HCT116 (cell line): Measurements from ENCODE around the gene TLR3. TPM values are rescaled to one million over a fixed set of nuclear protein-coding genes. Genes with fewer than 3 reads are reported as not detected.

Experiments used
- ATAC-seq: fragments of 200-7000 bp; cut with Tn5 transposase; 2 replicates; pipeline ENCODE4 v1.9.1; 2020; ENCODE audit warnings: mild to moderate bottlenecking, moderate library complexity
- BruUV-seq: library from RNA; stranded (reverse); fragments of 400-500 nt; replicated peaks from 2 replicates; lab custom pipeline; 2021; lab: Mats Ljungman, UMichigan
- CTCF ChIA-PET: fragments of 300-600 bp; sonication (Branson Sonifier 250); formaldehyde crosslinking; loops from one replicate; lab custom pipeline; 2021; ENCODE audit warnings: antibody characterized with exemption; lab: Charles Lee
- POLR2A ChIA-PET: fragments of 300-600, 350-600 bp; sonication (Branson Sonifier 250); formaldehyde crosslinking; loops from one replicate; lab custom pipeline; 2021; ENCODE audit warnings: antibody characterized with exemption; lab: Charles Lee
- RAD21 ChIA-PET, 2 experiments: fragments of 300-600 bp; sonication (Branson Sonifier 250); formaldehyde crosslinking; loops; one replicate each; lab custom pipeline; 2023; ENCODE audit warnings: low total read pairs in 2 of 2; ENCODE audit not compliant: uncharacterized antibody in 2 of 2, unreplicated experiment in 2 of 2, low non-redundant PET in 1 of 2; lab: Charles Lee
- DNase-seq: peaks from one replicate; pipeline ENCODE4 v3.0.0-alpha.2; 2010; ENCODE audit warnings: low read depth, low spot score
- H2AFZ ChIP-seq: fragments of 200-600 bp; shearing (Covaris generic), sonication (generic); 2 replicates; pipeline ENCODE4 v1.6.1; 2017; ENCODE audit warnings: low read depth, mixed run types, mixed read lengths, antibody characterized with exemption, low read length; ENCODE audit not compliant: poor library complexity, severe bottlenecking
- H3K27ac ChIP-seq: 2 replicates; pipeline ENCODE4 v1.5.1; 2012; ENCODE audit warnings: low read depth, low read length
- H3K27me3 ChIP-seq: fragments of 200-600 bp; sonication (generic); 2 replicates; pipeline ENCODE4 v1.6.1; 2016; ENCODE audit warnings: mixed run types, low read length, mixed read lengths; ENCODE audit not compliant: insufficient read depth
- H3K36me3 ChIP-seq, 2 experiments: fragments of 200-500 bp in 1 of 2; fragments of 200-600 bp in 1 of 2; sonication (Bioruptor generic) in 1 of 2; sonication (generic) in 1 of 2; 2 replicates each; pipeline versions ENCODE4 v1.5.1 to v1.6.1; 2014 to 2016; ENCODE audit warnings: low read length in 2 of 2, inconsistent platforms in 1 of 2, mixed read lengths in 1 of 2, mixed run types in 1 of 2; ENCODE audit not compliant: insufficient read depth in 2 of 2, control insufficient read depth in 1 of 2
- H3K4me1 ChIP-seq, 2 experiments: fragments of 200-600 bp in 1 of 2; sonication (generic) in 1 of 2; 2 replicates each; pipeline versions ENCODE4 v1.5.1 to v1.6.1; 2012 to 2017; ENCODE audit warnings: low read length in 2 of 2, inconsistent platforms in 1 of 2, mild to moderate bottlenecking in 1 of 2, mixed read lengths in 1 of 2, mixed run types in 1 of 2, moderate library complexity in 1 of 2; ENCODE audit not compliant: insufficient read depth in 2 of 2, control insufficient read depth in 1 of 2
- H3K4me2 ChIP-seq: fragments of 200-600 bp; sonication (generic); 2 replicates; pipeline ENCODE4 v1.6.1; 2017; ENCODE audit warnings: mixed run types, low read length, mixed read lengths
- H3K4me3 ChIP-seq, 2 experiments: fragments of 200-600 bp in 1 of 2; sonication (generic) in 1 of 2; replicated peaks in 1 of 2; 2 replicates each; pipeline ENCODE4 v1.5.1; 2011 to 2016; ENCODE audit warnings: low read length in 2 of 2, control low read depth in 1 of 2, low read depth in 1 of 2, mild to moderate bottlenecking in 1 of 2, mixed read lengths in 1 of 2, mixed run types in 1 of 2
- H3K79me2 ChIP-seq: fragments of 200-600 bp; sonication (generic); 2 replicates; pipeline ENCODE4 v1.6.1; 2017; ENCODE audit warnings: mild to moderate bottlenecking, mixed run types, low read length, moderate library complexity, mixed read lengths; ENCODE audit not compliant: insufficient read depth
- H3K9ac ChIP-seq: fragments of 200-600 bp; sonication (generic); 2 replicates; pipeline ENCODE4 v1.6.1; 2016; ENCODE audit warnings: low read length, mixed read lengths
- H3K9me2 ChIP-seq: fragments of 200-600 bp; sonication (generic), shearing (Covaris generic); 2 replicates; pipeline ENCODE4 v1.6.1; 2017; ENCODE audit warnings: mixed run types, mild to moderate bottlenecking, moderate library complexity; ENCODE audit not compliant: insufficient read depth
- H3K9me3 ChIP-seq, 2 experiments: fragments of 200-500 bp in 1 of 2; fragments of 200-600 bp in 1 of 2; sonication (Bioruptor generic) in 1 of 2; sonication (generic) in 1 of 2; 2 replicates each; pipeline ENCODE4 v1.6.1; 2014 to 2017; ENCODE audit warnings: low read length in 2 of 2, mixed read lengths in 2 of 2, inconsistent platforms in 1 of 2, low read depth in 1 of 2, mild to moderate bottlenecking in 1 of 2, mixed run types in 1 of 2, moderate library complexity in 1 of 2; ENCODE audit not compliant: control insufficient read depth in 1 of 2, insufficient read depth in 1 of 2
- H4K20me1 ChIP-seq: fragments of 200-600 bp; sonication (generic), shearing (Covaris generic); 2 replicates; pipeline ENCODE4 v1.6.1; 2017; ENCODE audit warnings: mixed run types, mild to moderate bottlenecking, moderate library complexity; ENCODE audit not compliant: insufficient read depth
- ATF3 ChIP-seq: IDR thresholded peaks from 2 replicates; pipeline ENCODE4 v1.6.1; 2012
- CBX3 ChIP-seq: IDR thresholded peaks from 2 replicates; pipeline ENCODE4 v1.6.1; 2012; ENCODE audit warnings: low read depth
- CEBPB ChIP-seq: IDR thresholded peaks from 2 replicates; pipeline ENCODE4 v1.6.1; 2012; ENCODE audit warnings: low read depth
- CTCF ChIP-seq, 3 experiments: fragments of 200-600 bp in 1 of 3; sonication (generic) in 1 of 3; IDR thresholded peaks in 2 of 3; conservative IDR thresholded peaks in 1 of 3; 2 replicates each; pipeline ENCODE4 v1.5.1; 2012 to 2017; ENCODE audit warnings: low read depth in 2 of 3, low read length in 2 of 3, antibody characterized with exemption in 1 of 3, borderline replicate concordance in 1 of 3, control low read depth in 1 of 3, mild to moderate bottlenecking in 1 of 3, mixed read lengths in 1 of 3, mixed run types in 1 of 3, moderate library complexity in 1 of 3; ENCODE audit not compliant: insufficient read depth in 1 of 3
- ELF1 ChIP-seq: IDR thresholded peaks from 2 replicates; pipeline ENCODE4 v1.6.1; 2012; ENCODE audit warnings: low read depth, borderline replicate concordance
- EZH2 ChIP-seq: fragments of 200-600 bp; sonication (generic); IDR thresholded peaks from 2 replicates; pipeline ENCODE4 v1.6.1; 2017; ENCODE audit warnings: antibody characterized with exemption, mixed run types
- FOSL1 ChIP-seq: IDR thresholded peaks from 2 replicates; pipeline ENCODE4 v1.6.1; 2012; ENCODE audit warnings: low read depth
- JUND ChIP-seq: IDR thresholded peaks from 2 replicates; pipeline ENCODE4 v1.6.1; 2012
- MAX ChIP-seq: IDR thresholded peaks from 2 replicates; pipeline ENCODE4 v1.6.1; 2012
- POLR2A ChIP-seq: IDR thresholded peaks from 2 replicates; pipeline ENCODE4 v1.7.0; 2011; ENCODE audit warnings: borderline replicate concordance; ENCODE audit not compliant: insufficient read depth, insufficient read length; ENCODE audit errors: extremely low read depth
- POLR2AphosphoS5 ChIP-seq: IDR thresholded peaks from 2 replicates; pipeline ENCODE4 v1.6.1; 2011; ENCODE audit warnings: mild to moderate bottlenecking, low read depth, low read length, moderate library complexity
- RAD21 ChIP-seq: IDR thresholded peaks from 2 replicates; pipeline ENCODE4 v1.6.1; 2012; ENCODE audit warnings: low read depth, mild to moderate bottlenecking
- REST ChIP-seq: IDR thresholded peaks from 2 replicates; pipeline ENCODE4 v1.6.1; 2012; ENCODE audit warnings: low read depth
- SIN3A ChIP-seq: IDR thresholded peaks from 2 replicates; pipeline ENCODE4 v1.6.1; 2012; ENCODE audit warnings: low read depth
- SRF ChIP-seq: IDR thresholded peaks from 2 replicates; pipeline ENCODE4 v1.6.1; 2012; ENCODE audit warnings: low read depth
- TCF7L2 ChIP-seq: IDR thresholded peaks from 2 replicates; pipeline ENCODE4 v1.7.0; 2011; ENCODE audit warnings: borderline replicate concordance, inconsistent platforms; ENCODE audit not compliant: insufficient read depth, insufficient read length; ENCODE audit errors: extremely low read depth
- YY1 ChIP-seq: IDR thresholded peaks from 2 replicates; pipeline ENCODE4 v1.6.1; 2011; ENCODE audit warnings: low read length, low read depth, moderate library complexity, mild to moderate bottlenecking; ENCODE audit not compliant: insufficient replicate concordance; ENCODE audit errors: extremely low read depth
- ZBTB33 ChIP-seq: IDR thresholded peaks from 2 replicates; pipeline ENCODE4 v1.6.1; 2011; ENCODE audit warnings: mild to moderate bottlenecking, low read length, moderate library complexity; ENCODE audit not compliant: insufficient replicate concordance; ENCODE audit errors: extremely low read depth
- intact Hi-C: fragments of 100-400 bp; cut with micrococcal nuclease; formaldehyde crosslinking; loops from 2 replicates; pipeline ENCODE4 v1.10.0; 2022
- total RNA-seq: library from RNA; stranded (reverse); gene quantifications from one replicate; pipeline ENCODE4 v1.2.1, GENCODE V29; 2021; ENCODE audit not compliant: unreplicated experiment

TLR3 gene
- total RNA-seq, 1 experiment from 2014 or later: 1.3 TPM

GRCh38 chr4:186027405-186027804, 41.6 kb upstream of the TLR3 start:
- ChIA-PET POLR2A (no interaction called here), CTCF (no interaction called here)
- no TSS peak for BruUV-seq
- H4K20me1 ChIP-seq: no peaks in the 10 kb centered on the region
- no peaks in the 10 kb centered on the region for H3K36me3 ChIP-seq
- TF ChIP-seq EZH2 (no peak), ZBTB33 (no peak), YY1 (no peak), FOSL1 (no peak), CEBPB (no peak), POLR2AphosphoS5 (no peak), JUND (no peak), RAD21 (no peak), CBX3 (no peak), SRF (no peak), SIN3A (no peak), POLR2A (no peak), MAX (no peak), ELF1 (no peak), CTCF (IDR thresholded peaks at IDR 0.05 in 2 of 3, conservative IDR thresholded peaks at IDR 0.05 in 1 of 3; ENCODE audit: borderline replicate concordance in 1 of 3, insufficient read depth in 1 of 3, low read depth in 2 of 3, low read length in 2 of 3) (no peak), ATF3 (no peak), REST (no peak), TCF7L2 (no peak)
- TF ChIP-seq, all 23 proteins: peak for 0
- H3K9me2 ChIP-seq: no peaks in the 10 kb centered on the region
- H3K4me1 ChIP-seq: no peaks in the 10 kb centered on the region; a peak in 1 of 4 replicates
- no peak overlapping the region for H2AFZ ChIP-seq
- H3K9ac ChIP-seq: no peak overlapping the region
- no peak overlapping the region for H3K4me2 ChIP-seq
- intact Hi-C loops: no loop called here
- RAD21 ChIA-PET: no interaction called here
- no peak overlapping the region for H3K4me3 ChIP-seq
- H3K79me2 ChIP-seq: no peaks in the 10 kb centered on the region
- H3K9me3 ChIP-seq: no peaks in the 10 kb centered on the region
- DNase-seq: no peak
- no peaks in the 10 kb centered on the region for H3K27me3 ChIP-seq
- no peak overlapping the region for H3K27ac ChIP-seq
- ATAC-seq: no peak
